ENCODE measurements around the gene ABCD3. TPM values are rescaled to one million over a fixed set of nuclear protein-coding genes. Genes with fewer than 3 reads are reported as not detected.

ABCD3 gene
- polyA plus RNA-seq, 3 donors, result 7.8 to 24.9 (median 21.0) TPM

GRCh38 chr1:94512816-94513215, 94.6 kb downstream of the ABCD3 start:
- Mint-ChIP-seq H3K4me3 (no peak overlapping the region), H3K27ac (no peak overlapping the region), H3K4me1 (no peaks in the 10 kb centered on the region), H3K9me3 (peaks cover 0 to 3% (median 0%) of the 10 kb centered on the region in 7 donors), H3K27me3 (ENCODE audit: low read depth in 3 of 3) (no peaks in the 10 kb centered on the region), H3K36me3 (peaks cover 31 to 37% of the 10 kb centered on the region in 2 donors)
- intact Hi-C loops (cut with micrococcal nuclease), result no loop called here
- Histone ChIP-seq H3K79me2 (ENCODE audit: insufficient read depth, low read length) (no peaks in the 10 kb centered on the region), H3K9ac (ENCODE audit: insufficient read depth, low read length, poor library complexity, severe bottlenecking) (no peak overlapping the region), H3K4me1 (ENCODE audit: control insufficient read depth in 1 of 2, insufficient read depth in 2 of 2, low read length in 2 of 2) (no peaks in the 10 kb centered on the region), H3K27me3 (ENCODE audit: control insufficient read depth in 2 of 2, insufficient read depth in 2 of 2, low read length in 2 of 2) (no peaks in the 10 kb centered on the region), H3K27ac (ENCODE audit: low read depth in 1 of 2, low read length in 2 of 2) (no peak overlapping the region), H4K20me1 (ENCODE audit: insufficient read depth, low read length) (no peaks in the 10 kb centered on the region), H2AFZ (ENCODE audit: insufficient read depth, low read depth, low read length, poor library complexity, severe bottlenecking) (no peak overlapping the region), H3K36me3 (replicated peaks in 1 of 2; ENCODE audit: control insufficient read depth in 1 of 2, insufficient read depth in 2 of 2, low read length in 2 of 2) (peaks cover 3 to 32% of the 10 kb centered on the region in 2 donors), H3K9me3 (replicated peaks in 1 of 2; ENCODE audit: control insufficient read depth in 1 of 2, insufficient read depth in 1 of 2, low read length in 2 of 2) (no peaks in the 10 kb centered on the region), H3K4me3 (replicated peaks in 1 of 3; ENCODE audit: low read depth in 2 of 3, low read length in 3 of 3) (no peak overlapping the region), H3K4me2 (replicated peaks; ENCODE audit: extremely low read depth, low read length, poor library complexity, severe bottlenecking) (no peak overlapping the region)
- DNase-seq, result no peak
- no CpG with 5 or more reads among the region's 2 CpGs for WGBS (ENCODE audit: insufficient coverage)
- TF ChIP-seq, protein P1, sequence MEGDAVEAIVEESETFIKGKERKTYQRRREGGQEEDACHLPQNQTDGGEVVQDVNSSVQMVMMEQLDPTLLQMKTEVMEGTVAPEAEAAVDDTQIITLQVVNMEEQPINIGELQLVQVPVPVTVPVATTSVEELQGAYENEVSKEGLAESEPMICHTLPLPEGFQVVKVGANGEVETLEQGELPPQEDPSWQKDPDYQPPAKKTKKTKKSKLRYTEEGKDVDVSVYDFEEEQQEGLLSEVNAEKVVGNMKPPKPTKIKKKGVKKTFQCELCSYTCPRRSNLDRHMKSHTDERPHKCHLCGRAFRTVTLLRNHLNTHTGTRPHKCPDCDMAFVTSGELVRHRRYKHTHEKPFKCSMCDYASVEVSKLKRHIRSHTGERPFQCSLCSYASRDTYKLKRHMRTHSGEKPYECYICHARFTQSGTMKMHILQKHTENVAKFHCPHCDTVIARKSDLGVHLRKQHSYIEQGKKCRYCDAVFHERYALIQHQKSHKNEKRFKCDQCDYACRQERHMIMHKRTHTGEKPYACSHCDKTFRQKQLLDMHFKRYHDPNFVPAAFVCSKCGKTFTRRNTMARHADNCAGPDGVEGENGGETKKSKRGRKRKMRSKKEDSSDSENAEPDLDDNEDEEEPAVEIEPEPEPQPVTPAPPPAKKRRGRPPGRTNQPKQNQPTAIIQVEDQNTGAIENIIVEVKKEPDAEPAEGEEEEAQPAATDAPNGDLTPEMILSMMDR (IDR thresholded peaks at IDR 0.05), result no peak

GRCh38 chr1:94514095-94514727, 96.0 kb downstream of the ABCD3 start:
- H3K9me3 Mint-ChIP-seq, result peaks cover 0 to 2% (median 0%) of the 10 kb centered on the region in 7 donors
- H2AFZ ChIP-seq (ENCODE audit: insufficient read depth, low read depth, low read length, poor library complexity, severe bottlenecking), result no peak overlapping the region
- H3K9me3 ChIP-seq (replicated peaks in 1 of 2; ENCODE audit: control insufficient read depth in 1 of 2, insufficient read depth in 1 of 2, low read length in 2 of 2), result no peaks in the 10 kb centered on the region
- no peaks in the 10 kb centered on the region for H3K27me3 Mint-ChIP-seq (ENCODE audit: low read depth in 3 of 3)
- H3K27me3 ChIP-seq (ENCODE audit: control insufficient read depth in 2 of 2, insufficient read depth in 2 of 2, low read length in 2 of 2), result no peaks in the 10 kb centered on the region
- no peak overlapping the region for H3K27ac Mint-ChIP-seq
- H3K79me2 ChIP-seq (ENCODE audit: insufficient read depth, low read length), result no peaks in the 10 kb centered on the region
- no peak overlapping the region for H3K9ac ChIP-seq (ENCODE audit: insufficient read depth, low read length, poor library complexity, severe bottlenecking)
- peaks cover 12 to 40% of the 10 kb centered on the region in 2 donors for H3K36me3 ChIP-seq (replicated peaks in 1 of 2; ENCODE audit: control insufficient read depth in 1 of 2, insufficient read depth in 2 of 2, low read length in 2 of 2)
- WGBS (ENCODE audit: insufficient coverage), result no CpG with 5 or more reads among the region's 2 CpGs
- H3K27ac ChIP-seq (ENCODE audit: low read depth in 1 of 2, low read length in 2 of 2), result no peak overlapping the region
- no peaks in the 10 kb centered on the region for H3K4me1 Mint-ChIP-seq
- intact Hi-C loops (cut with micrococcal nuclease), result no loop called here
- no peaks in the 10 kb centered on the region for H4K20me1 ChIP-seq (ENCODE audit: insufficient read depth, low read length)
- DNase-seq, result peak; percentile 6 to 32 (median 27)
- no peak overlapping the region for H3K4me2 ChIP-seq (replicated peaks; ENCODE audit: extremely low read depth, low read length, poor library complexity, severe bottlenecking)
- TF ChIP-seq, protein P1 (IDR thresholded peaks at IDR 0.05), result peak; percentile 65
- H3K36me3 Mint-ChIP-seq, result peaks cover 30 to 42% of the 10 kb centered on the region in 2 donors
- no peak overlapping the region for H3K4me3 Mint-ChIP-seq
- H3K4me1 ChIP-seq (ENCODE audit: control insufficient read depth in 1 of 2, insufficient read depth in 2 of 2, low read length in 2 of 2), result no peaks in the 10 kb centered on the region
- H3K4me3 ChIP-seq (replicated peaks in 1 of 3; ENCODE audit: low read depth in 2 of 3, low read length in 3 of 3), result no peak overlapping the region
